Lower leg skin (tissue), 4 donors: Measurements from ENCODE around the gene ADAP2. TPM values are rescaled to one million over a fixed set of nuclear protein-coding genes. Genes with fewer than 3 reads are reported as not detected.

ENCODE experiments used
- DNase-seq, 2 donors: peaks; one replicate each; pipeline ENCODE4 v3.0.0-alpha.2; 2019; ENCODE audit warnings: low spot score in 2 of 2
- H3K4me3 ChIP-seq: fragments of 200-600 bp; sonication (generic); 2 replicates; pipeline ENCODE4 v1.5.1; 2017; ENCODE audit warnings: mild to moderate bottlenecking, low read depth; ENCODE audit not compliant: poor library complexity, severe bottlenecking
- CTCF ChIP-seq, 3 donors: fragments of 450-650 bp; IDR thresholded peaks; one replicate each; pipeline ENCODE4 v1.5.1; 2016; ENCODE audit warnings: antibody characterized with exemption in 3 of 3, mild to moderate bottlenecking in 3 of 3, moderate library complexity in 2 of 3
- POLR2A ChIP-seq, 2 donors: fragments of 450-650 bp; IDR thresholded peaks; one replicate each; pipeline ENCODE4 v1.6.1; 2016 to 2017; ENCODE audit warnings: antibody characterized with exemption in 2 of 2, mild to moderate bottlenecking in 1 of 2, moderate library complexity in 1 of 2
- WGBS, 2 donors: methylation state at CpG; one replicate each; pipeline ENCODE4 v1.1.5; 2018; 5-methylcytosine and 5-hydroxymethylcytosine counted together
- intact Hi-C: fragments of 100-400 bp; cut with DNase I; formaldehyde crosslinking; loops from one replicate; pipeline ENCODE4 v1.15.0; 2023; ENCODE audit warnings: low total_unique reads
- total RNA-seq, 4 donors: library from RNA; depleted of rRNA; stranded (reverse); fragments of >200 nt; gene quantifications; one replicate each; pipeline ENCODE4 v1.1.0, GENCODE V29; 2016

Gene ADAP2
- total RNA-seq, 4 donors from 2014 or later, result 13.6 to 24.1 (median 18.3) TPM

- 84 to 85% methylated on average over 13 of the region's 13 CpGs for WGBS, 2 donors
- TF ChIP-seq POLR2A (IDR thresholded peaks at IDR 0.05) (no peak), CTCF (IDR thresholded peaks at IDR 0.05) (no peak)
- intact Hi-C loops, result no loop called here
- DNase-seq, result no peak
- no peak overlapping the region for H3K4me3 ChIP-seq
Observed at GRCh38 chr17:30939051-30939689, 17.4 kb downstream of the ADAP2 start.

GRCh38 chr17:30942308-30943079, 20.7 kb downstream of the ADAP2 start:
- no peak overlapping the region for H3K4me3 ChIP-seq
- WGBS, 2 donors, result 54 to 60% methylated on average over 4 of the region's 4 CpGs
- intact Hi-C loops, result no loop called here
- TF ChIP-seq POLR2A (IDR thresholded peaks at IDR 0.05), result no peak
- no peak for TF ChIP-seq CTCF (IDR thresholded peaks at IDR 0.05)
- no peak for DNase-seq

GRCh38 chr17:30947796-30948195, 26.1 kb downstream of the ADAP2 start:
- no peak for DNase-seq
- H3K4me3 ChIP-seq, result no peak overlapping the region
- WGBS, 2 donors, result 86 to 95% methylated on average over 5 of the region's 5 CpGs
- TF ChIP-seq CTCF (IDR thresholded peaks at IDR 0.05) (no peak), POLR2A (IDR thresholded peaks at IDR 0.05) (no peak)
- intact Hi-C loops, result no loop called here

GRCh38 chr17:30950189-30950588, 28.4 kb downstream of the ADAP2 start:
- TF ChIP-seq CTCF (IDR thresholded peaks at IDR 0.05), result no peak
- TF ChIP-seq POLR2A (IDR thresholded peaks at IDR 0.05), result no peak
- no peak for DNase-seq
- H3K4me3 ChIP-seq, result no peak overlapping the region
- intact Hi-C loops, result no loop called here
- 90 to 99% methylated on average over 5 of the region's 5 CpGs for WGBS, 2 donors

GRCh38 chr17:30950669-30951399, 29.1 kb downstream of the ADAP2 start:
- H3K4me3 ChIP-seq, result no peak overlapping the region
- peak in 1 of 2 donors; percentile 58 for DNase-seq
- WGBS, 2 donors, result 63 to 65% methylated on average over 9 of the region's 9 CpGs
- no peak for TF ChIP-seq CTCF (IDR thresholded peaks at IDR 0.05)
- no peak for TF ChIP-seq POLR2A (IDR thresholded peaks at IDR 0.05)
- intact Hi-C loops, result no loop called here
